ENCODE measurements around the gene ZDHHC20. TPM values are rescaled to one million over a fixed set of nuclear protein-coding genes. Genes with fewer than 3 reads are reported as not detected.

Gene ZDHHC20
- total RNA-seq, 1 experiment from 2014 or later = 129 TPM

DNA sequence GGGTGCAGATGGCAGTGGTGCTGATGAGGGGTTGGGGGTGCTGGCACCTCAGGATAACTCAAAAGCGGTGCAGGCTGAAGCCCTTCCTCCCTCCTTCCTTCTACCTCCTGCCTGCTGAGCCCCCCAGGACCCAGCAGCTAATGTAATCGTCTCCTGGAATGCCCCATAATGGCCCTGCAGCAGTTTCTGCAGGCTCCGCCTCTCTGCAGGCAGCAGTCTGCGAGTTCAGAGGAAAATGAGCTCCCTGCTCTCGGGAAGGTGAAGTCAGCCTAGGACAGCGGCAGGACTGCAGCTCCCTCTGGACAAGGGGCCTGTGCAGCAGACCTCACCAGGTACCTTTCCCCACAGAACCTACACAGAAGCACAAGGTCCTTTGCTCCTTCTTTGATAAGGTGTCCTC, 130.9 kb downstream of the ZDHHC20 start:
- Histone ChIP-seq H3K9me2 (replicated peaks; ENCODE audit: insufficient read depth, low read length) (no peaks in the 10 kb centered on the region), H3K9me3 (ENCODE audit: low read length) (no peaks in the 10 kb centered on the region), H3K79me2 (ENCODE audit: low read length) (no peaks in the 10 kb centered on the region), H3K4me3 (ENCODE audit: low read length) (no peak overlapping the region), H3K4me1 (ENCODE audit: low read length) (peaks cover 21% of the 10 kb centered on the region), H3K36me3 (ENCODE audit: insufficient read depth, low read length) (no peaks in the 10 kb centered on the region), H4K20me1 (ENCODE audit: insufficient read depth, low read depth, low read length) (no peaks in the 10 kb centered on the region), H3K4me2 (ENCODE audit: low read depth, low read length, poor library complexity, severe bottlenecking) (no peak overlapping the region), H2AFZ (ENCODE audit: low read length) (no peak overlapping the region), H3K9ac (ENCODE audit: low read length) (no peak overlapping the region), H3K27me3 (ENCODE audit: low read length) (no peaks in the 10 kb centered on the region), H3K27ac (ENCODE audit: low read length) (no peak overlapping the region)
- DNase-seq = no peak

DNA sequence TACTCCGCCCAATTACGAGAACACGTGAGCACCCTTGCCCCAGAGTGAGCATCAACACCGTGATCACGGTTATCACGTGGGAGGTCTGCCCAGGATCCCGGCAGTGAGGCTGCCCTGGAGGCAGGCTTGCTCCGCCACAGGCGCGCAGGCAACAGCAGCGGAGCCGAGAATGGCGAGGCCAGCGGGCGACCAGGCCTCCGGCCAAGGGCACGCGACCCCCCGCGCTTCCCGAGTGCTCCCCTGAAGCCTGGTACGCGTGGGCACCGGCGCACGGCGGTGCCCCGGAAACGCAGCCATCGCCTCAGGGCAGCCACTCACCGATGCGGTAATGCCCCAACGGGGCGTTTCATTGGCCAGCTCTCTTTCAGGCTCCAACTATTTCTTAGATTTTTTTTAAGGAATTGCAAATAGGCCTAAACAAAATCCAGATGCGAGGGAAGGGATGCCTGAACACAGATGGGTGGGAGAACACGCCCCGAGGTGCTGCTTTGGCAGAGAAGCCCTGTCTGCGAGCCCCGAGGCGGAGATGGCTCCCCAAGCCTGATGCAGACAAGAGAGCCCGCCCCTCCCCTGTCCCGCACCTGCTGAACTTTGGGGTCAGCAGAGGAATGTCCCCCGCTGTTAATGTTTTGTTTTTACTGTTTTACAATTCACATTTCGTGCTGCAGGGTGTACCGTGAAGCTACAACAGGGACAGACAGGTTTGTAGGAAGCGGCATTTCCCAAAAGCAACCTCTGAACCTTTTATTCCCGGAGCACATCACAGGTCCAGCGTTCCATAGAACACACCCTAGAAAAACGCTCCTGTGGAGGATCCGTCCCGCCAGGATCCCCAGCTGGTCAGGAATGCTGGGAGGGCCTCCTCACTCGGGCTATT, 132.7 kb downstream of the ZDHHC20 start:
- Histone ChIP-seq H3K79me2 (ENCODE audit: low read length) (no peaks in the 10 kb centered on the region), H3K27ac (ENCODE audit: low read length) (no peak overlapping the region), H3K36me3 (ENCODE audit: insufficient read depth, low read length) (no peaks in the 10 kb centered on the region), H3K27me3 (ENCODE audit: low read length) (no peaks in the 10 kb centered on the region), H2AFZ (ENCODE audit: low read length) (no peak overlapping the region), H3K9me3 (ENCODE audit: low read length) (no peaks in the 10 kb centered on the region), H3K9me2 (replicated peaks; ENCODE audit: insufficient read depth, low read length) (no peaks in the 10 kb centered on the region), H3K4me3 (ENCODE audit: low read length) (no peak overlapping the region), H3K4me1 (ENCODE audit: low read length) (peaks cover 21% of the 10 kb centered on the region), H3K4me2 (ENCODE audit: low read depth, low read length, poor library complexity, severe bottlenecking) (no peak overlapping the region), H4K20me1 (ENCODE audit: insufficient read depth, low read depth, low read length) (no peaks in the 10 kb centered on the region), H3K9ac (ENCODE audit: low read length) (no peak overlapping the region)
- DNase-seq = no peak

DNA sequence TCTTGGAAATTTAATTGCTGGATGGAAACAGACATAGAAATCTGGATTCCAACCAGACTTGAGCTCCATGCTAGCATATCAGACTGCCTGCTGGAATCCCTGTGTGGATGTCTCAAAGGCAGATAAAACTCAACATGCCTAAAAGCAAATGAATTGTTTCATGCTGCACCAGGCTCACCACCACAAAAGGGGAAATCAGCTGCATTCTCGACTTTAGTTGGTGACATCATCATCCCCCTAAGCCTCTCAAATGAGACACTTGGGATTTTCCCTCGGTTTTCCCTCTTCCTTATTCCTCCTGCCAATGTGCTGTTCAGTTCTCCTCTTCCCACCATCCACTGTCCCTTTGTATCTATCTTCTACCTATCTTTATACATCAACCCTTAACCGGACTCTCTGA, 134.3 kb downstream of the ZDHHC20 start:
- Histone ChIP-seq H4K20me1 (ENCODE audit: insufficient read depth, low read depth, low read length) (no peaks in the 10 kb centered on the region), H3K4me3 (ENCODE audit: low read length) (no peak overlapping the region), H3K9me2 (replicated peaks; ENCODE audit: insufficient read depth, low read length) (no peaks in the 10 kb centered on the region), H3K4me1 (ENCODE audit: low read length) (peaks cover 15% of the 10 kb centered on the region; the same call in 1 of the 2 replicates), H2AFZ (ENCODE audit: low read length) (no peak overlapping the region), H3K4me2 (ENCODE audit: low read depth, low read length, poor library complexity, severe bottlenecking) (no peak overlapping the region), H3K79me2 (ENCODE audit: low read length) (no peaks in the 10 kb centered on the region), H3K27me3 (ENCODE audit: low read length) (no peaks in the 10 kb centered on the region), H3K9ac (ENCODE audit: low read length) (no peak overlapping the region), H3K27ac (ENCODE audit: low read length) (no peak overlapping the region), H3K36me3 (ENCODE audit: insufficient read depth, low read length) (no peaks in the 10 kb centered on the region), H3K9me3 (ENCODE audit: low read length) (no peaks in the 10 kb centered on the region)
- no peak for DNase-seq

DNA sequence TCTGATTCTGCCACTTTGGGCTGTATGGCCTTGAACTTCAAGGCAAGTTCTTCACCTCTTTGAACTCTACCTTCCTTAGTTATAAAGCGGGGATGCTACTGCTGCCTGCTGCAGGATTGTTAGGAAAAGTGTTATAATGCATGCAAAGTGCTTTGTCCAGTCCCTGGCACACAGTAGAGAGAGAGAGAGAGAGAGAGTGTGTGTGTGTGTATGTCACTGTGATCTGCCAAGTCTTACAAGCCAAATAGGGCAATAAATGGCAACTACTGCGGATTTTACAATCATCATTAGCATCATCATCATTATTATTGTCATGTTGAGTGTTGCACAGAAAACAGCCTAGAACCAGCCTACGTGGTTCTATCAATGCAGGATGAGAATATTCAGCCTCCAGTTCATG, 136.1 kb downstream of the ZDHHC20 start:
- DNase-seq = no peak
- no peak overlapping the region for H3K27ac ChIP-seq (ENCODE audit: low read length)
- no peak overlapping the region for H3K4me3 ChIP-seq (ENCODE audit: low read length)
- no peaks in the 10 kb centered on the region for H3K27me3 ChIP-seq (ENCODE audit: low read length)
- H3K4me1 ChIP-seq (ENCODE audit: low read length) = peaks cover 7% of the 10 kb centered on the region; the same call in 1 of the 2 replicates
- H4K20me1 ChIP-seq (ENCODE audit: insufficient read depth, low read depth, low read length) = no peaks in the 10 kb centered on the region
- H3K9me2 ChIP-seq (replicated peaks; ENCODE audit: insufficient read depth, low read length) = no peaks in the 10 kb centered on the region
- no peaks in the 10 kb centered on the region for H3K36me3 ChIP-seq (ENCODE audit: insufficient read depth, low read length)
- H2AFZ ChIP-seq (ENCODE audit: low read length) = no peak overlapping the region
- peaks cover 6% of the 10 kb centered on the region; the same call in 1 of the 2 replicates for H3K79me2 ChIP-seq (ENCODE audit: low read length)
- H3K9me3 ChIP-seq (ENCODE audit: low read length) = no peaks in the 10 kb centered on the region
- no peak overlapping the region for H3K9ac ChIP-seq (ENCODE audit: low read length)
- no peak overlapping the region for H3K4me2 ChIP-seq (ENCODE audit: low read depth, low read length, poor library complexity, severe bottlenecking)

Small RNAs within 50 kb of the gene (small RNA-seq; reads per million reads assigned to genes)
- 0.16 reads per million for gene RNA5SP25

Other genes with a start within 250 kb of the ZDHHC20 start
- gene MICU2, start 144.9 kb upstream of the ZDHHC20 start, total RNA-seq (2014; rRNA removed; shearing (Covaris generic); ENCODE audit: low replicate concordance) = 60.1 and 79.1 TPM in 2 replicates
- 0.11 and 2.9 TPM in 2 replicates for gene FGF9, start 211.8 kb upstream of the ZDHHC20 start, total RNA-seq (2014; rRNA removed; shearing (Covaris generic); ENCODE audit: low replicate concordance)